Measurements from ENCODE around the gene PRKCE.
"Not testable (repeated sequence)": the region's sequence is repeated elsewhere in the genome, so short reads cannot be mapped to it uniquely, and the experiment has no call there.

Gene PRKCE

DNA sequence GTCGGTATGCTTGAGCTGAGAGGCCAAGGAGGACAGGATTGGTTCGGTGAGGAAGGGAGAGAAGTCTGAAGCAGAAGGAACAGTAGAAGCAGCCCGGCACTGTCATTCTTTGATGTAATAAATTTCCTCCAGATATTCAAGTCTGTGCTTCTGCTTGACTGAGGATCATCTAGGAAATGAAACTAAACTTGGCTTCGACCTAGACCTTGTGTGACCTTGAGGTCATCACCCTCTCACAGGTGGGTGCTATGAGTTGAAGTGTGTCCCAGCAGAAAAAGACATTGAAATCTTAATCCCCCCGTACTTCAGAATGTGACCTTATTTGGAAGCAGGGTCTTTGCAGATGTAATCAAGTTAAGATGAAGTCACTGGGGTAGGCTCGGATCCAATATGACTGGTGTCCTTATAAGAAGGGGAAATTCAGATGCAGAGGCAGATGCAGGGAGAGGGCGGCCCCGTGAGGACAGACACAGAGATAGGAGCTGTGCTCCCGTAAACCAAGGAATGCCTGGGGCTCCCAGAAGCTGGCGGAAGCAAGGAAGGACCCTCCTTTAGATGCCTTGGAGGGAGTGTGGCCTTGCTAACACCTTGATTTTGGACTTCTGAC, 49.0 kb downstream of the PRKCE start:
- no peak for DNase-seq

DNA sequence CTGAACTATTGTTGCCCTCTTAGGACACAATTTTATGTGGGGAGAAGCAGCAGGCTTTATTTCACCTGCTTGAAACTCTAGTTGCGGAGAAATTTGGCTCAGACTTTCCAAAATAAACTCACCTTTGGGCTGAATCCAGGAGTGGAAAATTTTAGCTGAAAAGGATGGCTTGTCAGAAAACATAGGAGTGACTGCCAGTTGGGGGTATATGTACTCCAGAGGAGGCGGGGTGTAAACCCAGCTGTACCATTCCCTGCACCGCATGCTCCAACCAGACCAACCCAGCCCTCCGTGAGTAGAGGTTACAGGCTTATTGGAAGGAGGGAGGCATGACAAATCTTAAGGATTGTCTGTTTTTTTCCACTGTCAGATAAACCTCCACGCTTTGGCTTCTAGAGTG, 53.8 kb downstream of the PRKCE start:
- no peak for DNase-seq

DNA sequence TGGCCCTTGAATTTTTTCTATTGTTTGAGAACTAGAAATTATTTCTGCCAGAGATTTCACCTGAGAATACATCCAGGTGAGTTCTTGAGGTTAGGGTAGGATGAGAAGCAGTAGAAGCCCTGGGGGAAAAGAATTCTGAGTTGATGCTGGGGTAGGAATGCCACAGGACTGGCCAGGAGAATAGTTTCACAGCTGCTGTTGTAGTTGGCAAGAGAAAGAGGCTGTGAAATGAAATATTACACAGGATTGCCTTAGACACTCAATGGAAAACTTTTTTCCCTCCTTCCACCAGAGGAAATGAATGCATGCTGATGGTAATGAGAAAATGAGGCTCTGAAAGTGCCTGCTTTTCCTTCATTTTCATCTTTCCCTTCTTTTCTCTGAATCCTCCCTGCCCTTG, 54.6 kb downstream of the PRKCE start:
- no peak for DNase-seq

DNA sequence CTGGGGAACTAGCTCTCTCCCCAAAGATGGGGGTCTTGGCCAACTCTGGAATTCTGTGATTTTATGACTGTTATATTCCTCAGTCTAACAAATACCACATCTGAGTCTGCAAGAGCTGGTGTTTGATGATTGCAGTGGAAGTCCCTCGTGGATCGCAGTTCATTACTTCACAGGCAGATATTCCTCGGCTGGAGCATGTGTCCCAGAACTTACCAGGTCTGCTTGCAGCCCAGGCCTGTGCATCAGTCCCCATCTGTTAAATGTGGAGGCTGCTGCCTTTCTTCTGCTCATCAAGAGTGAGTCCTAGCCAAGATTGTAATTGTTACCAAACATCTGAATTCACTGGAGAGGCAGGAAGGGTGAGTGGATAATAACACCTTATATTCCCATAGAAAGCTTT, 55.5 kb downstream of the PRKCE start:
- no peak for DNase-seq

DNA sequence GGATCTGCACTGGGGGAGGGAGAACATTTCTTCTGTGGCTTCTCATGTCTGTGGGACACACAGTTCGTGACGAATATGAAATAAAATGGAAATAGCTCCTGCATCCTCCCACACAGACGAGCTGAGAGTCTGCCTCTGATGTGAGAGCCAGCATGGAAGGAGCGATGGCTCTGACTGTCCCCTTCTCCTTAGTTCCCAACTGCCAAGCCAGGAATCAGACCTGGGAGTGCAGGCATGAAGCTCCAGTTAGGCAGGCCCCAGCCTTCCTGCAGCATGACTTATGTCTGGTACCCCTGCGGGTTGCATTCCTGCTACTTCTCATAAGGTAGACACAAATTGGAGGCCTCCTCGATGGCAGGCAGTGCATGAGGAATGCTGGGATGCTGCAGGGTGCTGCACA, 56.2 kb downstream of the PRKCE start:
- DNase-seq: no peak

DNA sequence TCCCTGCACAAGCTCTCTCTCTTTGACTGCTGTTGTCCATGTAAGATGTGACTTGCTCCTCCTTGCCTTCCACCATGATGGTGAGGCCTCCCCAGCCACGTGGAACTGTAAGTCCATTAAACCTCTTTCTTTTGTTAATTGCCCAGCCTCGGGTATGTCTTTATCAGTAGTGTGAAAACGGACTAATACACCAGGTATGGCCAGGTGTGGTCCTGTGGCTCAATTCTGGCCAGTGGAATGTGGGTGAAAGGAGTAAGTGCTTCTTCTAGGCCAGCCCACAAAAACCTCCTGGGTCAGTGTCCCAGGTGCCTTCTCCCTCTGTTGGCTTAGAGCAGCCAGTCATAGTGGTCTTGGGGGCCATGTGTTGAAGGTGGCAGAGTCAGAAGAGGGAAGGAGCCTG, 57.0 kb downstream of the PRKCE start:
- no peak for DNase-seq

DNA sequence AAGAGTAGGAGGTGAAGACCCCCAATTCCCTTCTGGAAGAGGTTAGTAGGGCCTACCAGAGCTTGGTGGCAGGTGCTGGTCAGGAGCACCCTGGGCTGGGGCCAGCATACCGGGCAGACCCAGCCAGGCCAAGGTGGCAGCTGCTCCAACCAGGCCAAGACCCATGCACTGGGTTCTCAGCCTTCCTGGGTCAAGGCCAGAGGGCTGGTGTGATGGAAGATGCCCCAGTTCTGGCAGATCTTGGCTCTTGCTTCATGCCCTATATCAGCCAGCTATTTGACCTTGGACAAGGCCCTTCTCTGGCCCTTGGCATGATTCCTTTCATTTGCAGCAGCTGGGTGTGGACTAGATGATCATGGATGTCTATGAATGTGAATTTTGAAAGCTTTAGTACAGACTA, 57.7 kb downstream of the PRKCE start:
- DNase-seq: no peak

DNA sequence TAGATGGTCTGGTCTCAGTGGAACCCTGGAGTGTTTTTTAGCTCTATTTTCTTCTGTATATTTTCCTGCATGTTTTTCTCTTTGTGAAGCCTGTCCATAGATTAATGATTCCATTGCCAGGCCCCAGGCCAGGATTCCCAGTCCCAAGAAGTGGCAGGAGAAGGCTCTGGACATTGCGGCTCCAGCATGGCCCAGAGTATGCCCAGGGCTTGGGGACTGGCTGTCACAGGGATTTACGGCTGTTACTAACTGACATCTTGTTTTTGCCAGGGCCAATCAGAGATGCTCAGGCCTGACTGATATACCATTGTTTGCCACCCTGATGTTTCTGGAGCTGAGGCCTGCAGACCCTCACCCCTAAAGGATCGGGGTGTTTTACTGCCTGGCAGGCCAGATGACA, 59.0 kb downstream of the PRKCE start:
- no peak for DNase-seq

DNA sequence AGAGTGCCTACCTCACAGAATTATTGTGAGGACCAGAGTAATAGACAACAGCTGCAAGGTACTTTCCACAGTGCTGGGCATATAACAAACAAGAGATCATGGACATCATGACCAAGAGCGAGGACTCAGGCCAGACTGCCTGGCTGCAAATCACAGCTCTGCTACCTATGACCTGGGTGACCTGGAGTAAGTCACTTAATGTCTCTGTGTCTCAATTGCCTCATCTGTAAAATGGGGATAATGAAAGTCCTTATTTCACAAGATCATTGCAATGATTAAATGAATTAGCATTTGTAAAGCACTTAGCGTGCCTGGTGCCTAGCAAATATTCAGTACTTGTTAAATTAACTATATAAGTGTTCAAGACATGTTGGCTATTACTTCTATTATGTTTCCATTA, 59.7 kb downstream of the PRKCE start:
- no peak for DNase-seq

DNA sequence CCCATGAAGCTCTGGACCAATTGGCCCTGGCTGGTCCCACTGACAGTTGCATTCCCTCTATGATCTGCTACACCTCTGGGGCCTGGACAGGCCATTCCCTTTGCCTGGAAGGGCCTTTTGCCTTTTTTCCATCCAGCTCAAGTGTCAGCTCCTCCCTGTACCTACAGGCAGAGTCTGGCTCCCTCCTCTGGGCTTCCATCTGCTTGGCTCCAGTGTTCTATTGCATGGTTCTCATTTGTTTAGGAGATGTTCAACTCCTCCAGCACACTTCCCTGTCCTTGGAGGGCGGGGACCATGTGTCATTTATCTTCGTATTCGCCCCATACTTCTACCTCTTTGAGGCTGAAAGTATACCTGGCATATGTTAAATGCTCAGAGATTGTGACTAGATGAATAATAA, 61.1 kb downstream of the PRKCE start:
- no peak for DNase-seq

DNA sequence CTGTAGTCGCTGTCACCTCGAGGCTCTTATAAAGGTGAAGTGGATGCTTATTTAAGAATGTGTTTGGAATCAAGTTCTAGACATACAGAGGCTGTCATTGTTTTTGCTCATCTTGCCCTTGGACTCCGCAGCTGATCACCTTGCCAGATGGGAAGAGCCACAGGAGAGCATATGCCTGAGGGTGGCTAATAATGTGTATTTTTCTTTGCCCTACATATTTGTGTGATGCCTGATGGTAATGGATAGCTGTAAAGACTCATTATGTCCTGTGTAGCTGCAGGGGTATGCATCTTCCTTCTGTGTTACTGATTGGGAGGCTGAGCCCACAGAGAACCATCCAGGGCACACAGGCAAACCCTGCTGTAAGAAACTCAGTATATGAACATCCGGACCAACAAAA, 61.7 kb downstream of the PRKCE start:
- DNase-seq: no peak

DNA sequence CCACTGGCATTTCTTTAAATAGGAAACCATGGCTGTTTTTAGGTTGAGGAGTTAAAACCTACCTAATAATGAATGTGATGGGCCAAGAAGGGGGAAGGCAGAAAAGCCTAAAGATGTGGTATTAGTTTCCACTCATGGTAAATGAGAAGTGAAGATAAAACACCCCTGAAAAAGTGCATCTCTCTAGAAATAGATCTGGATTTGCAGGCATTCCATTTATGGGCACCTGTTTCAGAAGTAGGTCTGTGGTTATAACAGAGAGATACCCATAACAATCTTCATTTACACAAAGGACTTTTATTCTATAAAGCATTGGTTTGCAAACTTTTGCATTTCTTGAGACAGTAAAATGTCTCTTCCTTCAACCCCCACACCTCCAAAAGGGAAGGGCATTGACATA, 62.1 kb downstream of the PRKCE start:
- DNase-seq: no peak

DNA sequence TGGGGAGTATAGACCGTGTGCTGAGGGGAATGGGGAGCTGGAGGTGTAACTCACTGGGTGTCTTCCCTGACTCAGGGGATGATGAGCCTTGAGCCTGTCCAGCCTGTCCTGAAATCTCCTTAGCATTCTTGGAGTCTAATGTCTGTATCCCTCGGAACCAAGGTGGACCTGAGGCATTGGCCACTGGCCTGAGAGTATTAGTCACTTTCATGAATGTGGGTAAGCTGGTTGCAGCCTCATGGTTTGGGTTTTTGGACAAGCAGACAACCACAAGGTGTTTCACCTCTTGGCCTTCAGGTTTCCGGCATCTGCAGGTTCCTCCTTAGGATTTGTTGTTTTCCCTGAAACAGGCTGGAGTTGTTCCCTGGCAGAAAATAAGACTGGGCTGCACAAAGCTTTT, 63.2 kb downstream of the PRKCE start:
- no peak for DNase-seq

DNA sequence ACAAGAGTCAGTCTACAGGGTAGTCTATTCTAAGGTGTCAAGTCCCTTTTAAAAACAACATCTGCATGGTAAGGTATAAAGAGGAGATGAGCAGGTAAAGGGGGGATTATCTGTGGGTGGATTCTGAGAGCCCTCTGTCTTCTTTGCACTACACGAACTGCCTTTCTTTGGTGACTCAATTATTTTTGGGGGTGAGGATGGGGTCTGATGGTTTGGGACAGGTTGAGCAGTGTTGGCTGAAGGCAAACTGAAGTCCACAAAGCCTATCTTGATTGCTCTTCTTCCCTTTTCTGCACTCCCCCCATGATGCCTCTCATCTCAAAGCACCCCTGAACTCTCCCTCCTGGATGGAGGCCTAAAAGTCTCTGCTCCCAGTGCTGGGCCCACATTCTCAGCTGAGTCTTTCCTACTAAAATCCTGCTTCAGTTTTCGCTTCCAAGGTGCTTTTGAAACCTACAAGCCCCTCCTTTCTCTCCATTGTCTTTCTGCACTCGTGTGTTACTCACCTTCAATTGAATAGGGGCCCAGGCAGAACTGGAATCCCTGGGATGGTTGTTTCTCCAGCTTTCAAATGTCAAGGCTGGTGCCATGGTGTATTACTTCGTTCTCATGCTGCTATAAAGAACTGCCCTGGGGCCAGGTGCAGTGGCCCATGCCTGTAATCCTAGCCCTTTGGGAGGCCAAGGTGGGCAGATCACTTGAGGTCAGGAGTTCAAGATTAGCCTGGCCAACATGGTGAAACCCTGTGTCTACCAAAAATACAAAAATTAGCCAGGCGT, 64.3 kb downstream of the PRKCE start:
- DNase-seq: no peak

DNA sequence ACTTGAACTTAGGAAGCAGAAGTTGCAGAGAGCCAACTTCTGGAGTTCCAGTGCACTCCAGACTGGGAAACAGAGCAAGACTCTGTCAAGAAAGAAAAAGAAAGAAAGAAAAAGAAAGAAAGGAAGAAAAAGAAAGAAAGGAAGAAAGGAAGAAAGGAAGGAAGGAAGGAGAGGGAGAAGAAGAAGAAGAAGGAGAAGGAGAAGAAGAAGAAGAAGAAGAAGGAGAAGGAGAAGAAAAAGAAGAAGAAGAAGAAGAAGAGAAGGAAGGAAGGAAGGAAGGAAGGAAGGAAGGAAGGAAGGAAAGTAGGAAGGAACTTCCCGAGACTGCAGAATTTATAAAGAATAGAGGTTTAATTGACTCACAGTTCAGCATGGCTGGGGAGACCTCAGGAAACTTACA, 65.0 kb downstream of the PRKCE start:
- not testable (repeated sequence) for DNase-seq

DNA sequence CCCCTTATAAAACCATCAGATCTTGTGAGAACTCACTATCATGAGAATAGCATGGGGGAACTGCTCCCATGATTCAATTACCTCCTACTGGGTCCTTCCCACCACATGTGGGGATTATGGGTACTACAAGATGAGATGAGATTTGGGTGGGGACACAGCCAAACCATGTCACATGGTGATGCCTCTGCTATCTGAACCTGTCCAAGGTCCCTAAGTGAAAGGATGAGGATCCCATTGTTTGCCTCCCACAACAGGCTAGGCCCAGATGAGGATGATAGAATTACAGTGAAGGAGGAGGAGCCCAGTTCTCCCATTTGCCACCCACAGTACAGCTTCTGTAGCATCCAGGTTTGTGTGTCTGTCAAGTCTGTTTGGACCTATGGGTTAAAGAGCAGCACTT, 65.4 kb downstream of the PRKCE start:
- DNase-seq: no peak

DNA sequence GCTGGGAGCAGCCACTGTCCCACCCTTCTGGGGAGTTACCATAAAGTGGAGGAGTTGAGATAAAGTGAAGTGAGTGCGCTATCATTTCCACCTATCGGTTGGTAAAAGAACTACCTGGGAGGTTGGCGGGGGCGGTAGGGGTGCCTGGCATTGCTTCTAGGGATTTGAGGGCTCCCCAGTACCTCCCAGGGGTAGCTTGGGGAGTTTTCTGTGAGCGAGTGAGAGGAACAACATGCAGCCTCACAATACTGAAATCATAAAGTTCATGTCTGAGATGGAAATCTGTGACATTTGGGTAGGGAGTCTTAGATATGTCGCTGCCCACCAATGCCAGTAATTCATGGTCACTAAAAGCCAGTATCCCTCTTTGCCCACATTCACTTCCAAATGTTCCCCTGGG, 68.7 kb downstream of the PRKCE start:
- DNase-seq: no peak

DNA sequence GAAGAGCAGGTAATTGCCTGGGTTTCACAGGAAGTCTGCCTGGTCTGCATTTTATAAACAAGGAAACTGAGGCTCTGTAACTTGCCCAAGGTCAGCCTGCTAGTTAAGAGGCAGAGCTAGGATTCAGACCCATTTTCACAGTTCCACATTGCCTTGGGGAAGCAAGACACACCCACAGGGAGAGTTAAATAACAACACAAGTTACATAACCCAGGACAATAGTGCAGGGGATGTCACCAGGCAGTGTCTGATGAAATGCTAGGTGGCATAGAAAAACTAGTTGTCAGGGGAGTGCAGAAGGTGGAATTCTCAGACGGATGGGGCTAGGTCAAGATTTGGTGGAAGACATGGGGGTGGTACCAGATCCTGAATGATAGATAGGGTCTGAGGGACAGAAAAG, 69.7 kb downstream of the PRKCE start:
- no peak for DNase-seq

DNA sequence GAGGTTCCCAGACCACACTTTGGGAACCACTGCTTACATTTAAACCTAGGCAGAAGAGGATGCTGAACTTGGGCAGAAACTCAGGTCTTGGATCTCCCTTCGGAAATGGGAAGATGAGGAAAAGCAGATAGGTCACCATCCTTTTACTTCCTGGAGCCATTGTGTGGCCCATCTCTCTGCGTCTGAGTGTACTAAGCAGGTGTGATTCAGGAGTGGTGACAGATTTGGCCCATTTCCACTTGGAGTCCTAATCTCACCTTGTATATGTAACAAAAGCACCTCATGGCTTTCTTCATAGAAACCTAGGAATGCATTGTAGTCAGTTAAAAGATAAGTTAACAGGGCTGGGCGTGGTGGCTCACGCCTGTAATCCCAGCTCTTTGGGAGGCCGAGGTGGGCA, 71.0 kb downstream of the PRKCE start:
- DNase-seq: no peak

DNA sequence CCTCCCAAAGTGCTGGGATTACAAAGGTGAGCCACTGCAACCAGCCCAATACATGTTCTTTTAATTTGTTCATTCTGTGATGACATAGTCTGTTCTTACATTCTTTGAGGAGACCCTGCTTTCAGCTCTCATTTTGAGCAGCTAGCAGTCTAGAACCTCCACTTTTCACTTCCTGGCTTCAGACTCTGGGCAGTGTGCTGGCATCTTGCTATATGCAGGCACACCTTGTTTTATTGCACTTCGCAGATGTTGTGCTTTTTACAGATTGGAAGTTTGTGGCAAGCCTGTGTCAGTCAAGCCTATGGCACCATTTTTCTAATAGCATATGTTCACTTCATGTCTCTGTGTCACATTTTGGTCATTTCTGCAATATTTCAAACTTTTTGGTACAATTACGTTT, 72.4 kb downstream of the PRKCE start:
- DNase-seq: no peak

DNA sequence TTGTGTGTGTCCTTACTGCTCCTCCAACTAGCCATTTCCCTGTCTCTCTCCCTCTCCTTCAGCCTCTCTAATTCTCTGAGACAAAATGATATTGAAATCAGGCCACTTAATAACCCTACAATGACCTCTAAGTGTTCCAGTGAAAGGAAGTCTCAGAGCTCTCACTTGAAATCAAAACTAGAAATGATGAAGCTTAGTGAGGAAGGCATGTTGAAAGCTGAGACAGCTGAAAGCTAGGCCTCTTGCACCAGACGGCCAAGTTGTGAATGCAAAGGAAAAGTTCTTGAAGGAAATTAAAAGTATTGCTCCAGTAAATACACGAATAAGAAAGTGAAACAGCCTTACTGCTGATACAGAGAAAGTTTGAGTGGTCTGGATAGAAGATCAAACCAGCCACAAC, 72.9 kb downstream of the PRKCE start:
- no peak for DNase-seq

DNA sequence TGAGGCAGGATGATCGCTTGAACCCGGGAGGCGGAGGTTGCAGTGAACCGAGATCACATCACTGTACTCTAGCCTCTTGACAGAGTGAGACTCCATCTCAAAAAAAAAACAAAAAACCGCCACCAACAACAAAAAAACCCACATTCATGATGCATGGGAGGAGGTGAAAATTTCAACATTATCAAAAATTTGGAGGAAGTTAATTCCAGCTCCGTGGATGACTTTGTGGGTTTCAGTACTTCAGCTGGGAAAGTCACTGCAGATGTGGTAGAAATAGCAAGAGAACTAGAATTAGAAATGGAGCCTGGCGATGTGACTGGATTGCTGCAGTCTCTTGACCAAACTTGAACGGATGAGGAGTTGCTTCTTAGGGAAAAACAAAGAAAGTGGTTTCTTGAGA, 74.3 kb downstream of the PRKCE start:
- DNase-seq: no peak

DNA sequence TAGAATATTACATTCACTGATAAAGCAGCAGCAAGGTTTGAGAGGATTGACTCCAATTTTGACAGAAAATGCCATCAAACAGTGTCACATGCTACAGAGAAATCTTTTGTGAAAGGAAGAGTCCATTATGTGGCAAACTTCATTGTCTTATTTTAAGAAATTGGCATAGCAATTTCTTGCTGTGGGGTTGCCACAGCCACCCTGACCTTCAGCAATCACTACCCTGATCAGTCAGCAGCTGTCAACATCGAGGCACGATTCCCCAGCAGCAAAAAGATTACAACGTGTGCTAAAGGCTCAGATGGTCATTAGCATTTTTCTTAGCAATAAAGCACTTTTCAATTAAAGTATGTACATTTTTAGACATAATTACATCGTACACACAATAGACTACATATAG, 74.7 kb downstream of the PRKCE start:
- DNase-seq: no peak

DNA sequence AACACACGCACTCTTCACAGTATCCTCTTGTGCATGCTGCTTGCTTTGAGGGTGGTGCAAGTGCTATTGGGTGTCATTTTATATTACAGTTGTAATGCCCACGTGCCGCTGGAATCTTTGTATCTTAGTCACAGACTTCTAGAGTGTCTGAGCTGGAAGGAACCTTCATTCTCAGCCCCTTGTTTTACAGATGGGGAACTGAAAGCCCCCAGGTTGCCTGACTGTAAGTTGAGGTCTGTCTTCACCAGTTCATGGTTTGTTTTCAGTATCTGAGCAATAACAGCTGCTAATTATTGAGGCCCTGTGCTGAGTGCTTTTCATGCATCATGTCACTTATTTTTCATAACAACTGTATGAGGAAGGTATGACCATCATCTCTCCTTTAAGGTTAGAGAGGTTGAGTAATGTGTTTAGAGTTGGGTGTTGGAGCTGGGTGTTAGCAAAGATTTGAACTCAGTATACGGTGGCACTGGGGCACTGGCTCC, 77.0 kb downstream of the PRKCE start:
- DNase-seq: no peak
